HG03439 (cell line): ENCODE results near the gene TUBGCP5.

Experiments used
- ATAC-seq: cut with Tn5 transposase; IDR thresholded peaks from one replicate; pipeline ENCODE4 v1.9.1; 2021; ENCODE audit warnings: mild to moderate bottlenecking, moderate library complexity; ENCODE audit not compliant: unreplicated experiment

TUBGCP5 gene

DNA sequence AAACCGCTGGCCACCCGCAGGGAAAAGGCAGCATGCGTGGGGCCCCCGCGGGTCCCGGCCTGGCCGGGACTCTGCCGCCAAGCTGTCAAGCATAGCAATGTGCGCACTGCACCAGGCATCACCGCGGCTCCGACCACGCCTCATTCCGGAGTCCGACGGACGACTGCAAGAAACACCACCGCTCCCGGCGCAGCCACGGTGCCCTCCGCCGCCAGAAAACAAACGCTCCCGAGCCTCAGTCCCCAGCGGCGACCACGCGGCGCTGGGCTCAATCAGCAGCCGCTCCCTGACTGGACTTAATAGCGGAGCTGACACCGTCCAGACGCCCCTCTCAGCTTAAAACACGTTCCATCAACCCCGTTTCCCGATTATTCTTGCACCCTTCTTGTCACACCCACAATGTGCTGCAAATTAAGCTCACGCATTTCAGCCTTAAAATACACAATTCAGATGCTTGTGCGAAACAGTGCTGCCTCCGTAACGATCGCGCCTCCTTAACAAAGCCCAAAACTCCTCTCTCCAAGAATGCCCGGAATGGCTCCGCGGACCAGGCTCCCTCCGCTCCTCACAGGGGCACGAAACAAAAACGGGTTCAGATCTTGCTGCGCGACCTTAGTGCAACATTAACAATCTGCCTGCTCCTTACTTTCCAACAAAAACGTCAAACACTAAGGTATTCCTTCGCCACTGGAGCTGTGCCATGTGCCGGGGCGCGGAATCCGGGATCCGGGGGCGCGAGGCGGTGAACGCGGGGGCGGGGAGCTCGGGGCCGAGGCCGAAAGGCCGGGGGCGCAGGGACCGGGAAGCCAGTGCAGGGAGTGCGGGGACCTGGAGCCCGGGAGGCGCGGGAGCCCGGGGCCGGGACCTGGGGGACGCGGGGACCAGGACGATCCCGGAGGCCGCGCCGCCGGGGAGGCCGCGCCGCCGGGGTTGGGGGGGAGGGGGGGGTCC, 59.9 kb downstream of the TUBGCP5 start:
- ATAC-seq, result peak; percentile 63

DNA sequence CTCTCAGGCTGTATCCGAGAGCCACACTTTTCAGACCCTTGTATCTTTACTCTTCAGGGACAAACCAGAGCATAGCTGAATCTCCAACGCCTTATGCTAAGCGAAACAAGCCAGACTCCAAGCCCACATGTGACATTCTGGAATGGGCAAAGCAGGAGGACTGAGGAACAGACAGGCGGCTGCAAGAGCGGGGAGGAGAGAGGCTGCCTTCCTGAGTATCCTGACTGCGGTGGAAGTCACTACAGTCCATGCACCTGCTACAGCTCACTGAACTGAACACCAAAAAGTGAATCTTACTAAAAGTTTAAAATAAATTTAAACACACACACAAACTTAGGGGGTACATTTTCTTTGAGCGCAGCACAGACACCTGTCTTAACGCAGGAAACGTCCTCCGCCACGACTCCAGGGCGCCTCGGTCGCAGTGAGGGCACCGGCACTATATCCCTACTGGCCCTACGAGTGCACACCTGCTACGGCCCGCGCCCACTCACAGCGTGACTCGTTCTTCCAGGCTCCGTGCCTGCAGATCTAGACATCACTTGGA, 60.6 kb downstream of the TUBGCP5 start:
- peak; percentile 39 for ATAC-seq

DNA sequence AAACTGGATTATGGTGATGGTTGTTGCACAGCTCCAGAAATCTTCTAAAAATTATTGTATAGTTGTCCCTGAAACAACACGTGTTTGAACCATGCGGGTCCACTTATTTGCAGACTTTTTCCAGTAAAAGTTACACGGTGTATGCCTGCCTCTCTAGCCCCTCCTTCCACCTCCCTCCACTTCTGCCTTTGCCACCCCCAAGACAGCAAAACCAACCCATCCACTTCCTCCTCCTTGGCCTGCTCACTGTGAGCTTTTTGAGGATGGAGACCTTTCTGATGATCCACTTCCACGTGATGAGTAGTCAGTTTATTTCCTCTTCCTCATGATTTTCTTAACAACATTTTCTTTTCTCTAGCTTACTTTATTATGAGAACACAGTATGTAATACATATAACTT, 64.6 kb downstream of the TUBGCP5 start:
- no peak for ATAC-seq

DNA sequence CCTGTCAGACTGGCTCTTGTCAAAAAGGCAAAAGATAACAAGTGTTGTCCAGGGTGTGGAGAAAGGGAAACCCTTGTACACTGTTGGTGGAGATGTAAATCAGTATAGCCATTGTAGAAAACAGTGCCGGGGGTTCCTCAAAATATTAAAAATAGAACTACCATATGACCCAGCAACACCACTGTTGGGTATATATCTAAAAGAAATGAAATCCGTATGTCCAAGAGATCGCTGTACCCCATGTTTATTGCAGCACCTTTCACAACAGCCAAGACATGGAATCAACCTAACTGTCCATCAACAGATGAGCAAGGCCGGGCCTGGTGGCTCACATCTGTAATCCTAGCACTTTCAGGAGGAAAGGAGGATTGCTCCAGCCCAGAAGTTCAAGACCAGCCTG, 65.4 kb downstream of the TUBGCP5 start:
- ATAC-seq, result no peak

DNA sequence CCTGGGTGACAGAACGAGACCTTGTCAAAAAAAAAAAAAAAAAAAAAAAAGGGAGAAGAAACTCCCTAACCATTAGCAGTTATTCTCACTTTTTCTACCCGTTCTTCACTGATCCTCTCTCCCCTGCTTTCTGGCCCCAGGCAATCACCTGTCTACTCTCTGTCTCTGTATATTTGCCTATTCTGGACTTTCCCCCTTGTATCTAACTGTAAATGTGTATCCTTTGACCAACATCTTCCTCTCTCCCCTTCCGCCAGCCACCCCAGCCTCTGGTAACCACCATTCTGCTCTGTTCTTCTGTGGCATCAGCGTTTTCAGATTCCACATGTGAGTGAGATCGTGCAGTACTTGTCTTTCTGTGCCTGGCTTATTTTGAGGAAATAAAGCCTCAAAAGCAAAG, 66.1 kb downstream of the TUBGCP5 start:
- ATAC-seq, result no peak

DNA sequence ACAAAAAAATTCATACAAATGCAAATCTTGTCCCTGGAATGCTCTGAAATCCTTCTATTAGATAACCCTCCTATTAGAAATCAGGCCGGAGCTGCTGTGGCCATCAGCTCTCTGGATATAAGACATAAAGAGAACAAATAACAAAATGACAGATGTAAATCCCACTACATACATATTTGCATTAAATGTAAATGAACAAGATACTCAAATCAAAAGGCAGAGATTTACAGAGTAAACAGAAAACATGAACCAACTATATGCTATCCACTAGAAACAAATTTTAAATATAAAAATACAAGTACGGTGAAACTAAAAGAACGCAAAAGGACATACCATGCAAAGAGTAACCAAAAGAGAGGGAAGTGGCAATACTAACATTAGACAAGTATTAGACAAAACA, 69.9 kb downstream of the TUBGCP5 start:
- ATAC-seq, result no peak

DNA sequence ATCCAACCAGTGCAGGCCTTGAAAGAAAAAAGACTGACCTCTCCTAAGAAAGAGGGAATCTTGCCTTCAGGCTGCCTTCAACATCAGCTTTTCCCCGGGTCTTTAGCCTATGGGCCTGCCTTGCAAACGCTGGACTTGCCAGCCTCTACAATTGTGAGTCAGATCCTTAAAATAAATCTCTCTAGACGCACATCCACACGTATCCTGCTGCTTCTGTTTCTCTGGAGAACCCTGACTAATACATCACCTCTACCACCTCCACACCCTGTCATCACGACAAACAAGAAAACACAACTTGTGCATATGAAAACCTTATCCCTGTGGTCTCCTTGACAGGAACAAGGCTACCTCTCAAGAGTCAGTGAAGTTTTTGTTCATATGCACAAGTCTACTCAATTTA, 71.0 kb downstream of the TUBGCP5 start:
- no peak for ATAC-seq

DNA sequence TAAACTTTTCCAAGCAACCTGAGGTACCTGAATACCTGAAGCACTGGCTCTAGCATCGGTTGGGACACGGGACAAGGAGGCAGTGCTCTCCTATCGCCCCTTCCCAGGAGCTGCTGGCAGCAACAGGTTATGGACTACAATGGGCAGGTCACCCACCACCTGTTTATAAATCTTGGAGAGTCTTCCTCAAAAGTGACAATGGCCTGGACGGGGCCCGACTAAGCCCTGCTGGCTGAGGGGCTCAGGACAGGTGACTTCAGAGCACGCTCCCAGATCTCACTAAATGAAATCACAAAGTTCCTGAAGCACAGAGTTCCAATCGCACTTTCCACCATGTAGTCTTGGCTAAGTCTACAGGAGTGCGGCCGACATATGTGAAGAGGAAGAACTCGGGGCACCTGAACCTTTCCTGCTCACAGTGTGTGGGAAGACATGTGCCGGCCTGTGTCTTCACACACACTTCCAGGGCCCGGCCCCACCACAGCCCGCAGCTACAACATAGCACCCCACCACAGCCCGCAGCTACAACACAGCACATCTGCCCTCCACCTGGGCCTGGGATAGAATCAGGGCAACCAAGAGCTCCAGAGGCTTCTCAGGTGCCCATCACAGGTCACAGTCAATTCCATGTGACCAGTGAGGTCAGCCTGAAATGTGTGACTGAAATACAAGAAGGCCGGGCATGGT, 72.1 kb downstream of the TUBGCP5 start:
- ATAC-seq, result no peak

DNA sequence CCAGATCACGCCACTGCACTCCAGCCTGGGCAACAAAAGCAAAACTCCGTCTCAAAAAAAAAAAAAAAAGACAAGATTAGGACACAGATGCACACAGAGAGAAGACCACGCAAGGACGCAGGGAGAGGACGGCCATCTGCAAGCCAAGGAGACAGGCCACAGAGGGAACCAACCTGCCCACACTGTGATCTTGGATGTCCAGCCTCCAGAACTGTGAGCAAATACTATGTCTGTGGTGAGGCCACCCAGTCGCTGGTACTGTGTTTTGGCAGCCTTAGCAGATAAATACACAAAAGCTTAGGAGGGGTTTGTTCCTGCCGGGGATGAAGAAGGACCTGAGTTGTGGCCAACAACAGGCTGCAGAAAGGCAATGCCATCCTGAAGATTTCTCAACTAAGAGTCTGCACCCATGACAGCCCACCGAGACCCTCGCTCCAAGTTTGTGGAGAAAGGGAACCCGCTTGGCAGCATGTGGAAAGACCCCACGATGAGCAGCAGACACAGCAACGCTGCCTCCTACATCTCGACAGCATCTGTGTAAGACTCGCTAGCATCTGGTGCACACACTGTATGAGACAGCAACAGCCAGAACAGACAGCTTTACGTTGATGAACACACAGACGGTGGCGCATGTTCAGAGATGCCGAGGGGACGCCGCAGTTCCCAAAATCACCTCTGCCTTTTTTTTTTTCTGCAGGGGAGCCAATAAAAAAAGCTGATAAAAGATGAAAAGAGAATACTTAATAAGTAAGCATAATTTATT, 72.9 kb downstream of the TUBGCP5 start:
- no peak for ATAC-seq

DNA sequence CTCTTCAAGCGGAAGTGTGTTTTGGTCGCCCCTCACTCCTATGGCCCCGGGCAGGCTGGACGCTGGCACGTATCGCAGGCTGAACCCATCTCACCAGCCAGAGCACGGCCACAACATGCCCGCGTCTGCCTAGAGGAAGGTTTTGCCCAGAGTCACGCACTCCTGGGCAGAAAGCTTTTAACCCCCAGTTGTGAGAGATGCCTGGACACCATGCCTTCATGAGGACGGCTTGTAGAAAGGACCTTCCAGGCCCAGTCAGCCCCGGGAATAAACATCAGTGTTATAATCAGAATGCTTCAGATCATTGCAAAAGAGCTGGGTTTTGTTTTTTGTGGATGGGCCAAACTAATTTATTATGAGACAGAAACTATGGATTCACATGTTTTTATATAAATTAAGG, 75.7 kb downstream of the TUBGCP5 start:
- no peak for ATAC-seq

DNA sequence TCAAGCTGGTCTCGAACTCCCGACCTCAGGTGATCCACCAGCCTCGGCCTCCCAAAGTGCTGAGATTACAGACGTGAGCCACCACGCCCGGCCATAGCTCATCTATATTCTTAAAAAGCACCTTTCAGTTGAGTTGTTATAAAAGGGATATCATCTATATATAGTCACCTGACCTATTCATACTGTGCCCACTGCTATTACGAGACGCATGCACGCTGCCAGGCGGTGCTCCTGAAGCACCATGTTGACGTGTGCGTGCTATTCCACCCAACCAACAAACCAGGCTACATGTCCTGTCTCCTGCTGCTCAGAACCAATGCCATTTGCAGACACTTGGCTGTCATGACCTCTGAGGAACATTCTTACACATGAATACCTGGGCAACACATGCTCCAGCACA, 76.8 kb downstream of the TUBGCP5 start:
- ATAC-seq, result no peak

DNA sequence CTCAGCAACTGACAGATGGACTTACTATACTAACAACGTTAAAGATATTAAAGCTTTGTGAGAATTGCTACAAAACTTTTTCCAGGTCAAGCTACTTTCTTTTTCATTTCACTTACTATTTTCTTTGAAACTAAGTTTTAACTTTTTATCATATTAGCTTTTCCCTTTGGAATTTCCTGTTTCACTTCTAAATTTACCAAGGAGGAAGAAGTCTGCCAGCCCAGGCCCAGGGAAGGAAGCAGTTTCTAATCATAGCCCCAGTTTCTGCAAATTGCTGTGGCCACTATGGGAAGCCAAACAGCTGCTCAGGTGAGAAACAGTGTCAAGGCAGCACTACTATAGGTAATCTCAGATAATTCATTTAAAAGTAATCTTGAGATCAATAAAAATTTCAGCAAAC, 77.6 kb downstream of the TUBGCP5 start:
- no peak for ATAC-seq

DNA sequence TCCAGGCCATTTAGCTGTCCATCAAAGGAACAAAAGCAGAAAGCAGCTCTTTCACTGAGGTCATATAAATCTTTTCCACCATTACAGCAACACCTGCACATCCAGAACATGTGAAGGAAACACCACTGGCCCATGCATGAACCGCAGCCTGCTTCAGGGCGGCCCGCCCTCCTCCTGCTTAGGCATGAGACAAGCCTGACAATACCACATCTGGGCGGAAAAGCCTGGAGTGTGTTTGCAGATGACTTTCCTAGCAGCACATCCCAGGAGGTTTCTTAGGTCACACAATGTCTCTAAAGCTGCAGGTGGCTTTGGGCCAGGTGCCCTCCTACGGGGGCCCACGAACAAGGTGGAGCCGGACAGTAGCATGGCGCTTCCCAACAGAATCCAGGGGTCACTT, 78.8 kb downstream of the TUBGCP5 start:
- ATAC-seq, result no peak

DNA sequence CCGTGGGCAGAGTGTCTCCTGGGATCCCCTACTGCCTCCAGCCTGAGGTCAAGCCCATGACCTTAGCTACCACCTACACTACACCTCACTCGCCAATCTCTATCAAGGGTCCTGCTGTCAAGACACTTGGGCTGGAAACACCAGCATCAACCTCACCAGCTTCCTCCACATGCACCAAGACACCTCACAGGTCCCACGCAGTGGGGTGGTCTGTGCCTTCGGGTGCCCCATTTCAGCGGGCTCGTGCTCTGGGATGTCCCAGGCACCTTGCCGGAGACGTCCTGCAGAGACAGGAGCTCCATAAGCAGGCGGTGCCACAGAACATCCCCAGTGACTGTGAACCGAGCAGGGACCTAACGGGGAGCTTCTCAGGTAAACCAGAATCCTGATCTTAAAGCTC, 79.2 kb downstream of the TUBGCP5 start:
- no peak for ATAC-seq

DNA sequence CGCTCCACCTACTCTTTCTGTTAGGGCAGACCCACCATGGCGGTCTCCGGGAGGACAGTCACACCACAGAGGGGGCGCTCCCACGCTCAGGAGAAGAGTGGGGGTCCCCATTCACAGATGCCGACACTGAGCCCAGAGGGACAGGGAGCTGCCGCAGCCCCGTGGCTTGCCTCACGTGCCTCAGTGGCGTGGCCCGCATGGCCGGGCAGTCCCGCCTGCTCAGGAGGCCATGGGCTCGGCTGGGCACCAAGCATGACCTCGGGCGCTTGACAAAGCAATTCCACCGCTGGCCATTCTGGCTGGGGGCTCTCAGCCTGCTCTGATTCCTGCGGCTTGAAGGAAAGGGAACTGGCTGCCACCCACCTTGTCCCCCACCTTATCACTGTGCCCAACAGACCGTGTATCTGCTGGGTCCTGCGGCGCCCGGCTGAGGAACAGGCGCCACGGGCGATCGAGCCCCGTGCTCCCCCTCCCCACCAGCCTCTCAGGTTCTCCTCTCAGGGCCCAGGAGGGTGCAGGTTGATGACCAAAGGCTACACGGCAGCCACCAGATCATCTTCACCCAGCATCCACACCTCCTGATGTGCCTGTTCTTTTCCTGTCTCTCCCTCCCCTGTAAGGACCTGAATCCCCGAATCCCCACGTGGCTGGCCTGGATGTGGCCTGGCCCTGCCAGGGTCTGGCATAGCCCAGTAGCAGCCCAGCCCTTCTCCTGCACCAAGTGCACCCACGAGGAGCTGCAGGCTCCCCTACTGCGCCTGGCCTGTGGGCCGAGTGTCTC, 79.9 kb downstream of the TUBGCP5 start:
- ATAC-seq, result no peak

DNA sequence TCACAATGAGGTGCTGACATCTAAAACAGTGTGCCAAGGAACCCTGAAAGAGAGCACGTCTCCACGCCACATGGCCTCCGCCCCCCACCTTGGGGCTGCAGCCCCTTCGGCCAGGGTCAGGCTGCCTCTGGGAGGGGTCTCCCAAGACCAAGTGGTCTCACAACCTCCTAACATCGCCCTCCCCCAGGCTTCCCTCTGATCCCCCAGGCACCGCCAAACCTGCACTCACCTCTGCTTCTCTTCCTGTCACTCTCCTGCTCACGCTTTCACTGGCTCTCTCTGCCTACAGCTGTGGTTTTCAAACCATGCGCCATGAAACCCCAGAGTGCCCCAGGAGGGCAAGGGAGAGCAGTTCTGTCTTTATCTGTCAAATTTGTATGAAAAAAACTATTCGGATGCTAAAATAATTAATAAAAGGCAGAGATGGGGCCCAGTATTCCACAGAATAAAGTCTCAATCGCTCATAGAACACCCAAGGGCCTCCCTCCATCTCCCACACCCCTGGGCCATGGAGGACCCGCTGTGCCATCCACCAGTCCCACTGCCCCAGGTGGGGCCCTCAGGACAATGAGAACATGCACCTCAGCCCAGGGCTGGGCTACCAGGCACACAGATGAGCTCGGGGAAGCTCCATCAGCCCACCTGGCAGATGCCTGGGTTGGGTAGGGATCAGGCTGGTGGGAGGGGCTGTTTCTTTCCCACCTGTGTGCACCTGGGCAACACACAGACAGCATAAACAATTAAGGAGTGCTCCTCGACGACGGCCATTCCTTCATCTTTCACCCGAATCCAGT, 80.7 kb downstream of the TUBGCP5 start:
- ATAC-seq, result no peak

DNA sequence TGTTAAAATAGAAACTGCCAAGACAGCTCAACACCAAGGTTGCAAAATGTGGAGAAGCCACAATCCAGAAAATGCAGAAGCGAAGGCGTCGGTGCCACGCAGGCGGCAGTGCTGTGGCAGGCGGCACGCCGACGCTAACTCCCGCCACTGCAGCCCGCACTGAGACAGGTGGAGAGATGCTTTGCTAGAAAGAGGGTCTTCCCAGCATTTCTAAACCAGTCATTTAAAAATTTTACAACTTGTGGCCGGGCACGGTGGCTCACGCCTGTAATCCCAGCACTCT, 82.5 kb downstream of the TUBGCP5 start:
- no peak for ATAC-seq

DNA sequence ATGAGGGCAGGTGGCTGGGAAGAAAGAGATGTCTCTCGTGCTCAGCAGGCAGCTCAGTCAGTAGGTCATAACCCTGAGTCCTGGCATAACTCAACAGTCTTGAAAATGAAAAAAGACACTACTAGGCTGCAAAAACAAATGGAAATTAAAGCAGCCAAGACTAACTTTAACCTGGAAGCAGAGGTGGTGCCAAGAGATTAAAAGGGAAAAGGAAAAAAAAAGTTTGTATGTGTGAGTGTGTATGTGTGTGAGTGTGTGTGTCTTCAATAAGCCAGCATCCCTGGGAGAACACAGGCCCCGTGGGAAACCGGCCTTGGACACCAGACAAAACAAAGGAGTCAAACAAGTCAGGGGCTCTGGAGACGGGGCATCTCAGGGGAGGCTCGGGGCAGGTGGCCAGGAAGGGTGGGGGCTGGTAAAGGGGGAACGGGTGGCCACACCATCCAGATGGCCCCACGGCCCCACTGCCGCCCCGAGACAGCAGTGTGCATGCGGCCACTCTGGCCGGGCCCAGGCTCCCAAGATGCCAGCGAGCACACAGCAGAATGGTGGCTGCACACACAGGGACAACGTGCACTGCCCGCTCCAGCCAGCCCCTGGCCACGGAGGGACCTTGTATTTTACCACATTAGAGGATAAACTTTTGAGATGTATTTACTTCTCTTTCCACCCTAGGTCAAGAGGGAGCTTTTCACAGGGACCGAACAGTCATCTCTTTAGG, 83.0 kb downstream of the TUBGCP5 start:
- no peak for ATAC-seq

DNA sequence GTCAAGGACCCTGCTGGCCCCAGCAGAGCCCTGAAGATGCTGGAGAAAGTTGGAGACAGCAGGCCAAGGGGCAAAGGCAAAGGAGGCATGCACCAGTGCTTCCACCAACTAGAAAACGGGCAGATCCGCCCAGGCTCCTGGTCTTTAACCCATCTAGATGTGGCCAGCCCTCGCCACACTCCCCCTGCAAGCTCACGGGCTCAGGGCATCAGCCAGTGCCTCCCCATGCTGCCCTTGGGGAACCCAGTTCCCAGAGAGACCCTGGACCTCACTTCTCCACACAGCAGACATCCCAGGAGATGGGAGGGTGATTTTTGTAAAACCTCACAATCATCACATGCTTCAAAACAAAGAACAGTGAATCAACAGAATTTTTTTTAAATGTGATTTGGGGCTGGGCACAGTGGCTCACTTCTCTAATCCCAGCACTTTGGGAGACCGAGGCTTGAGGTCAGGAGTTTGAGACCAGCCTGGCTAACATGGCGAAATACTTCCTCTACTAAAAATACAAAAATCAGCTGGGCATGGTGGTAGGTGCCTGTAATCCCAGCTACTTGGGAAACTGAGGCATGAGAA, 83.7 kb downstream of the TUBGCP5 start:
- no peak for ATAC-seq
